MM.1S (cell line): ENCODE measurements around the gene OR10A2.

Source experiments
- DNase-seq: peaks from one replicate; pipeline ENCODE4 v3.0.0-alpha.2; 2015
- H2AFZ ChIP-seq: fragments of 300-600 bp; sonication (generic); 2 replicates; pipeline ENCODE4 v1.6.0; 2016; ENCODE audit warnings: antibody characterized with exemption, low read length
- H3F3A ChIP-seq: fragments of 300-600 bp; sonication (generic); 2 replicates; pipeline ENCODE4 v1.6.1; 2016; ENCODE audit warnings: mild to moderate bottlenecking, antibody characterized with exemption, low read length, moderate library complexity, mixed read lengths; ENCODE audit not compliant: insufficient read depth
- H3K27ac ChIP-seq: fragments of 300-600 bp; sonication (generic); 2 replicates; pipeline ENCODE4 v1.5.1; 2016; ENCODE audit warnings: mild to moderate bottlenecking, low read length
- H3K27me3 ChIP-seq: fragments of 300-600 bp; sonication (generic); replicated peaks from 2 replicates; pipeline ENCODE4 v1.6.0; 2016; ENCODE audit warnings: low read length; ENCODE audit not compliant: insufficient read depth
- H3K36me3 ChIP-seq: fragments of 300-600 bp; sonication (generic); replicated peaks from 2 replicates; pipeline ENCODE4 v1.6.1; 2016; ENCODE audit warnings: mild to moderate bottlenecking, low read length, mixed read lengths; ENCODE audit not compliant: insufficient read depth
- H3K4me1 ChIP-seq: fragments of 300-600 bp; sonication (generic); 2 replicates; pipeline ENCODE4 v1.6.1; 2016; ENCODE audit warnings: low read length, mixed read lengths
- H3K4me2 ChIP-seq: fragments of 300-600 bp; sonication (generic); 2 replicates; pipeline ENCODE4 v1.6.0; 2016; ENCODE audit warnings: low read depth, low read length
- H3K4me3 ChIP-seq: fragments of 300-600 bp; sonication (generic); 2 replicates; pipeline ENCODE4 v1.5.1; 2016; ENCODE audit warnings: low read length, mixed read lengths
- H3K79me2 ChIP-seq: fragments of 300-600 bp; sonication (generic); 2 replicates; pipeline ENCODE4 v1.6.1; 2016; ENCODE audit warnings: mixed run types, low read length, mixed read lengths
- H3K9ac ChIP-seq: fragments of 300-600 bp; sonication (generic); 2 replicates; pipeline ENCODE4 v1.6.1; 2016; ENCODE audit warnings: low read length, mixed read lengths
- H3K9me2 ChIP-seq: fragments of 300-600 bp; sonication (generic); replicated peaks from 2 replicates; pipeline ENCODE4 v1.6.1; 2016; ENCODE audit warnings: mild to moderate bottlenecking, low read length, mixed read lengths; ENCODE audit not compliant: insufficient read depth
- H3K9me3 ChIP-seq: fragments of 300-600 bp; sonication (generic); replicated peaks from 2 replicates; pipeline ENCODE4 v1.6.1; 2016; ENCODE audit warnings: mild to moderate bottlenecking, low read length, mixed read lengths; ENCODE audit not compliant: insufficient read depth
- H4K20me1 ChIP-seq: fragments of 300-600 bp; sonication (generic); 2 replicates; pipeline ENCODE4 v1.6.1; 2016; ENCODE audit warnings: mild to moderate bottlenecking, low read length, moderate library complexity, mixed read lengths; ENCODE audit not compliant: insufficient read depth
- CTCF ChIP-seq: fragments of 300-600 bp; sonication (generic); IDR thresholded peaks from 2 replicates; pipeline ENCODE4 v1.5.1; 2016; ENCODE audit warnings: antibody characterized with exemption, low read length, mixed read lengths
- EZH2 ChIP-seq: fragments of 300-600 bp; sonication (generic); optimal IDR thresholded peaks from 2 replicates; pipeline ENCODE3; 2017; ENCODE audit warnings: low read depth, mild to moderate bottlenecking, antibody characterized with exemption, low read length, mixed read lengths
- EZH2phosphoT487 ChIP-seq: fragments of 300-600 bp; sonication (generic); IDR thresholded peaks from 2 replicates; pipeline ENCODE4 v1.6.1; 2018; ENCODE audit warnings: antibody characterized with exemption, low read length

Gene OR10A2

GRCh38 chr11:6818967-6819366, 43.9 kb upstream of the OR10A2 start:
- Histone ChIP-seq H3K4me1 (no peaks in the 10 kb centered on the region), H4K20me1 (no peaks in the 10 kb centered on the region), H3K4me2 (no peak overlapping the region), H3F3A (no peaks in the 10 kb centered on the region), H3K79me2 (no peaks in the 10 kb centered on the region), H3K9me3 (no peaks in the 10 kb centered on the region), H3K27me3 (no peaks in the 10 kb centered on the region), H3K9me2 (no peaks in the 10 kb centered on the region), H2AFZ (no peak overlapping the region), H3K4me3 (no peak overlapping the region), H3K27ac (no peak overlapping the region), H3K9ac (no peak overlapping the region), H3K36me3 (no peaks in the 10 kb centered on the region)
- no peak for TF ChIP-seq CTCF
- TF ChIP-seq EZH2phosphoT487, result no peak
- TF ChIP-seq EZH2, result no peak
- no peak for DNase-seq

- H4K20me1 ChIP-seq, result no peaks in the 10 kb centered on the region
- no peaks in the 10 kb centered on the region for H3K27me3 ChIP-seq
- no peaks in the 10 kb centered on the region for H3F3A ChIP-seq
- no peak for TF ChIP-seq EZH2
- TF ChIP-seq EZH2phosphoT487, result no peak
- no peak for TF ChIP-seq CTCF
- no peak overlapping the region for H3K4me3 ChIP-seq
- H3K9me2 ChIP-seq, result no peaks in the 10 kb centered on the region
- no peaks in the 10 kb centered on the region for H3K36me3 ChIP-seq
- no peak overlapping the region for H3K27ac ChIP-seq
- no peak for DNase-seq
- no peak overlapping the region for H3K9ac ChIP-seq
- H3K9me3 ChIP-seq, result no peaks in the 10 kb centered on the region
- H2AFZ ChIP-seq, result no peak overlapping the region
- no peaks in the 10 kb centered on the region for H3K79me2 ChIP-seq
- no peaks in the 10 kb centered on the region for H3K4me1 ChIP-seq
- H3K4me2 ChIP-seq, result no peak overlapping the region
Measured at GRCh38 chr11:6824136-6824823, 38.6 kb upstream of the OR10A2 start.

GRCh38 chr11:6825231-6825744, 37.6 kb upstream of the OR10A2 start:
- Histone ChIP-seq H3K27me3 (no peaks in the 10 kb centered on the region), H3K79me2 (no peaks in the 10 kb centered on the region), H3K4me2 (no peak overlapping the region), H3K4me1 (no peaks in the 10 kb centered on the region), H3K4me3 (no peak overlapping the region), H4K20me1 (no peaks in the 10 kb centered on the region), H2AFZ (no peak overlapping the region), H3F3A (no peaks in the 10 kb centered on the region), H3K9me3 (no peaks in the 10 kb centered on the region), H3K36me3 (no peaks in the 10 kb centered on the region), H3K9me2 (no peaks in the 10 kb centered on the region), H3K9ac (no peak overlapping the region), H3K27ac (no peak overlapping the region)
- no peak for DNase-seq
- TF ChIP-seq EZH2 (no peak), CTCF (no peak), EZH2phosphoT487 (no peak)
